RPMI8226 (cell line): ENCODE data around the gene TMC5.
"Not testable (repeated sequence)": the region's sequence is repeated elsewhere in the genome, so short reads cannot be mapped to it uniquely, and the experiment has no call there.

Experiments used
- DNase-seq: peaks from one replicate; pipeline ENCODE4 v3.0.0-alpha.2; 2015

The TMC5 gene

DNA sequence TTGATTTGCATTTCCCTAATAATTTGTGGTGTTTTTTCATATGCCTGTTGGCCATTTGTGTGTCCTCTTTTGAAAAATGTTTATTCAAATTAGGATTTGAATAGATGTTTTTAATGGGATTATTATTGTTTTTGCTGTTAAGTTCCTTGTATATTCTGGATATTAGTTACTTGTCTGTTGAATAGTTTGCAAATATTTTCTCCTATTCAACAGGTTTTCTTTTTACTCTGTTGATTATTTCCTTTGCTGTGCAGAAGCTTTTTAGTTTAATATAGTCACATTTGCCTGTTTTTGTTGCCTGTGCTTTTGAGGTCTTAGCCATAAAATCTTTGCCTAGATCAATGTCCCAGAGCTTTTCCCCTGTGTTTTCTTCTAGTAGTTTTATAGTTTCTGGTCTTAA, 94.6 kb downstream of the TMC5 start:
- DNase-seq = no peak

DNA sequence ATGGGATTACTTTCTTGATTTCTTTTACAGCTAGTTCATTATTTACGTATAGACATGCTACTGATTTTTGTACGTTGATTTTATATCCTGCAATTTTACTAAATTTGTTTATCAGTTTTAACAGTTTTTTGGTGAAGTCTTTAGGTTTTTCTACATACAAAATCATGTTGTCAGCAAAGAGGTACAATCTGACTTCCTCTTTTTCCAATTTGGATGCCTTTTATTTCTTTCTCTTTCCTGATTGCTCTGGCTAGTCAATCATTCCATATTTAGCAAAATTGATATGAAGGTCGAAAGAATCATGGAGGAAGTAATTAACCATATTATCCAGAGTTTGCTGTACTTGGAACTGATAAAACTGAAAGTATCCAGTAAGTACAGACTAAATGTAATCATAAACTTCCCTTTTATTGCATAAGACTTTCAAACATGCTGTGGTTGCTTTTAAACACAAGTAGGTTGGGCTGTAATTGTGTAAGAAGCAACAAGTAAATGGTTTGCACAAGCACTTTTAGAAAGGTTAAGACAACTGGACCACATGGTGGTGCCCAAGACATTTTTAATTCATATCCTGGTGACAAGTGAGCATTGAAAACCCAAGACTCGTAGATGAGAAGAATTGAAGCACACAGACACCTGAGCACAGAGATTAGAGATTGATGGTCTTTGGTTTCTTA, 95.8 kb downstream of the TMC5 start:
- DNase-seq = peak; percentile 48

DNA sequence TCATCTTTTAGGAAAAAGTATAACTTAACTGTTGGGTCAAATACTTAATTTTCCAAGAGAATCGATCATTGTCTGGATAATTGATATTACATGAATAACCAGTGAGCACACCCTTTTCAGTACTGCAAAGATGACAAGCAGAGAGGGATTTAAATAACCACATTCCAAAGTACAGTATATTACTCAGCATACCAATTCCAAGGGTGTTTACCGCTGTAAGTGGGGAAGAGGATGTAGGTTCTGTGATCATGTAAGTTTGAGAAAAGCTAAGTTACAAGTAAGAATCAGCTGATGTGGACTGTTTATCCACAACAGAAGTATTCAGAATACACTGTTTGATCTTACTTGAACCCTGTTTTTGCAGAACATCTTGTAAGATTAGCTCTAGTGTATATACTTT, 98.1 kb downstream of the TMC5 start:
- DNase-seq = no peak

- no peak for DNase-seq
Observed at GRCh38 chr16:19517424-19518089, 99.9 kb downstream of the TMC5 start.

DNA sequence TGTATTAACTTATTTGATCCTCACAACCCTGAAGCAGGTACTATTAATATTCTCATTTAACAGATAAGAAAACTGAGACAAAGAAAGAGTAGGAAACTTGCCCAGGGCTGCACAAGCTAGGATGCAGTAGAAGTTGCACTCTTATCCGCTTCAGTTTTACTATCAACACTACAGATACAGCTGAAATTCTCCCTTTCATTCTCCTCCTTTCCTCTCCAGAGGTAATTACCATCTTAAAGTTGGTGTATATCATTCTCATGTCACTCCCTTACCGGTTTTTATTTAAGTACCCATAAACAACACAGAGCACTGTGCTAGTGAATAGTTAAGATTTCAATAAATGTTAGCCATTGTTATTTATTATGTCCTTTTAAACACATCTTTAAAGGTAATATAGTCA, 100.7 kb downstream of the TMC5 start:
- no peak for DNase-seq

DNA sequence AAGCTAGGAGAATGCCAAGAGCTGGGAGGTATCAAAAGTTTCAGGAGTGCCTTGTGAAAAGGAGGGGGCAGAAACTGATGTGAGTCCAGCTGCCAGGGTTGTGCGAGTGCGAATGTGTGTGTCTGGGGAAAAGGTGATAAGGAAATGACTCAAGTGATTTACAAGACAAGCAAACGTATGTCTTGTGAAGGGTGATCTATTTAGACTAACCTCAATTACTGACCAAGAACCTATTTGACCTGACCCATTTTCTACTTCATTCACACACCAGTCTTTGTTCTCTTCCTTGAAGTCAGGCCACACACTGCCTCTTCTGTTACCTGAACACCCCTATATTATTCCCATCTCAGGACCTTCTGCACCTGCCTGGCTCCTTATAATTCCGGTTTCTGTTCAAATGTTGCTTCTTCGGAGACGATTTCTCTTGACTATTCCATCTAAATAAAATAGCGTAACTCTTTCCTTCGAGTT, 103.2 kb downstream of the TMC5 start:
- peak; percentile 61 for DNase-seq

GRCh38 chr16:19521471-19522396, 104.1 kb downstream of the TMC5 start, which contains the start of gene GDE1:
TSS of gene GDE1 (minus strand) at chr16:19522098. CDS start at chr16:19521964, 134 bp downstream.
- DNase-seq = peak; percentile 97

DNA sequence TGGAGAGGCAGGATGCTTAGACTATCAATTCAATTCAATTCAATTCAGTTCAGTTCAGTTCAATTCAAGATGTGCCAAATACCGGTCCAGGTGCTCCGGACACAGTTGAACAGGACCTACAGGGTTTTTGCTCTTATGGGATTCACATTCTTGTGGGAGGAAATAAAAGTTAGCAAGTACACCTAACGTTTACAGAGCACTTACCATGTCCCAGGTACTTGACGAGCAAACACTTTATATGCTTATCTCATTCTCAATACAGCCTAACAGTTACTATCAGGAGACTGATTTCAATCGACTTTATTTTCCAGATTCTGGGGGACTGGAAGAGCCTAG, 104.7 kb downstream of the TMC5 start:
- no peak for DNase-seq

- DNase-seq = no peak
Observed at GRCh38 chr16:19522760-19523159, 105.1 kb downstream of the TMC5 start.

DNA sequence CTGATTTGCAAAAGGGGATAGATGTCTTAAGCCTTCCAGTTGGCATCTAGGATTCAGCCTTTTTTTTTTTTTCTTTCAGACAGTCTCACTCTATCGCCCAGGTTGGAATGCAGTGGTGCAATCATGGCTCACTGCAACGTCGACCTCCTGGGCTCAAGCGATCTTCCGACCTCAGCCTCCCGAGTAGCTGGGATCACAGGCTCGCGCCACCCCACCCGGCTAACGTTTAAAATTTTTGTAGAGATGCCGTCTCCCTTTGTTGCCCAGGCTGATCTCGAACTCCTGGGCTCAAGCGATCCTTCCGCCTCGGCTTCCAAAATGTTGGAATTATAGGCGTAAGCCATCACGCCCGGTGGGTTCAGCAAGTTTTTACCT, 105.5 kb downstream of the TMC5 start:
- no peak for DNase-seq

GRCh38 chr16:19523559-19524355, 106.1 kb downstream of the TMC5 start, which contains the start of gene CCP110:
TSS of gene CCP110 (plus strand) at chr16:19523942. CDS start at chr16:19527882, 3,940 bp downstream.
- DNase-seq = peak; percentile 99

DNA sequence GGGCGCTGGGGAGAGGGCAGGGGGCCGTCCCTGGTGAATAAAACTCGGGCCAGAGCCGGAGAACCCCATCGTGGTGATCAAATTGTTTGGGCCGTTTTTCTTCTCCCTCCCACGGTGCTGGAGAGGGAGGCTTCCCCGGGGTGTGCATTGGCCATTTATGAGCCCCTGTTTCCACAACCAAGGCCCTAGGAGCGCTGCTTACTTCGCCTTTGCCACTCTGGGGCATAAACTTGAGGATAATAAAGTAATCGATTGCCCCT, 106.6 kb downstream of the TMC5 start:
- peak; percentile 10 for DNase-seq

DNA sequence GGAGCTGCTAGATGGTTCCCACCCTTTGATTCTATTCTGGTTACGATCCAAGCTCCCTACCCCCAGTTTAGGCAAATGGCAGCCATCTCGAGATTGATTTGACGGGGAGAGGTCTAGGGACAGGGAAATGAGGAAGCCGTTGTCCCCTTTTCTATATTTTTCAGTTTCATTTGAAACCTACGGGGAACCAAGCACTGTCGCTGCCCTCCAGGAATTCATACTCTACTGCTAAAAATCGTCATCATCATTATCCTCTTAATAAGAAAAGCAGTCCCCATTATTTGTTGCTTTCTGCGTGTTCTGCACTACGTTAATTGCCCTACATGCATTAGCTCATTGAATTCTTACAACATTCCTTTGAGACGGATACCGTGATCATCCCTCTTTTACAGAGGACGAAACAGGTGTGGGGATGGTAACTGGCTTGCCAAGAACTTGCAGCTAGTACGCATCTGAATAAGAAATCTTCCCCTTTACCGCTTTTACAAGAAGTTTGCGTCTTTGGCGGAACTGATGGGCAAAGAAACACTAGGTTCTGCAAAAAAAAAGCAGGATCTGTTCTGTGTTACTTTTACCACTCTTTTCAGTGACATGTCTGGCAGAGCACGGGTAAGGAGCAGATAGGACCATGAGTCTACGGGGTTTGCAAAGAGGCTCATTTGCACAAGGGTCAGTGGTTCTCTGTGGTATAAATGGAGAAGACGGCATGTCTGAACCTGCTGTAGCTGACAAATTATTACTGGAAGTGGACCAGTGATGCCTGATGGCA, 107.1 kb downstream of the TMC5 start:
- peak; percentile 39 for DNase-seq

GRCh38 chr16:19525385-19525723, 107.7 kb downstream of the TMC5 start:
- no peak for DNase-seq

DNA sequence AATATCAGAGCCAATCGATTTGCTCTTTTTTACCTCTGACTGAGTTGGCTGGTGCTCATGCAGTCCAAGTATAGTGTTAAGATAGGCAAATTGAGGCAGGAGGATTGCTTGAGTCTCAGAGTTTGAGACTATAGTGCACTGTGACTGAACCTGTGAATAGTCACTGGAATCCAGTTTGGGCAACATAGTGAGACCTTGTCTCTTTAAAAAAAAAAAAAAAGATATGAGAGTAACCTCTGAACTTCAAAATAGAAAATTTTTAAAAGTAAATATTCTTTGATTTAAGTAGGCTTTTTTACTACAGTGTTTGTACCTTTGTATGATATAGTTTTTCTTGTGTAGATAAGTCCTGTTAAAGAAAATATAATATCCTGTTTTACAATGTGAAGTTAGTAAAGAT, 109.5 kb downstream of the TMC5 start:
- DNase-seq = no peak

DNA sequence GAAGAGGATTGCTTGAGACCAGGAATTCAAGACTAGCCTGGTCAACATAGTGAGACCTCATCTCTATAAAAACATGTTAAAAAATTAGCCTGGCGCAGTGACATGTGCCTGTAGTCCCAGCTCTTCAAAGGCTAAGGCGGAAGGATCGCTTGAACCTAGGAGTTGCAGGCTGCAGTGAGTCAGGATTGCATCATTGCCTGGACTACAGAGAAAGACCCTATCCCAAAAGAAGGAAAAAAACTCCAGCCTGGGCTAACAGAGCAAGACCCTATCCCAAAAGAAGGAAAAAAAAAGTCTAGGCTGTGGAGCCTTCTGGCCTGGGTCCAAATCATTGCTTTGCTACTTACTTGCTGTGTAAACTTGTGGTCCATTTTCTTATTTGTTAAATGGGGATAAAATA, 111.0 kb downstream of the TMC5 start:
- no peak for DNase-seq

GRCh38 chr16:19532601-19533000, 114.9 kb downstream of the TMC5 start:
- DNase-seq = no peak

GRCh38 chr16:19540241-19540970, 122.7 kb downstream of the TMC5 start:
- DNase-seq = no peak

DNA sequence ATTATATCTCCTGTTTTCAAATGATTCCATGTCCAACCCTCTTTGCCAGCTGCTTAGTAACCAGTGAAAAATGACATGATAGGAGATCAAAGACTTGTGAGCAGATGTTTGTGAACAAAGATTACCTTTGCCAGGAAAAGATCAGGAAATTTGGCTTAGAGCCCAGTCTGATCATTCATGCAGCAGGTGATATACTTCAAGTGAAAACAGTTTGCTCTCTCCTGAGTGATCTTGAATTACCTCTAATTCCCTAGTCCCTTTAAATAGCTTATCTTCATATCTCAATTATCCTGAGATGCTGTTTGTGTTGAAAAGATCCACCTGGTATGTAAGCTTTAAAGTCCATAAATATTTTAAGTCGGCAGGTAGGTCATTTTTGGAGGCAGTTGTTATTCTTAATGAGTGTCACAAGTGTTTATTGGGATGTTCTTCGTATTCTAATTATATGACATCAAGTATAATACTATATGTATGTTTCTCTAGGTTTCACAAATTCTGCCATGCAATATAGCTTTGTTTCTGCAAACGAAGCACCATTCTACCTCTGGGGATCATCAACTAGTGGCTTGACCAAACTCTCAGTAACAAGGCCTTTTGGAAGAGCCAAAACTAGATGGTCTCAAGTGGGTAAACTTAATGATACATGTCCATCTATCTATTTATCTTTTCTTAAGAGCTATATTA, 124.6 kb downstream of the TMC5 start:
- DNase-seq = no peak

DNA sequence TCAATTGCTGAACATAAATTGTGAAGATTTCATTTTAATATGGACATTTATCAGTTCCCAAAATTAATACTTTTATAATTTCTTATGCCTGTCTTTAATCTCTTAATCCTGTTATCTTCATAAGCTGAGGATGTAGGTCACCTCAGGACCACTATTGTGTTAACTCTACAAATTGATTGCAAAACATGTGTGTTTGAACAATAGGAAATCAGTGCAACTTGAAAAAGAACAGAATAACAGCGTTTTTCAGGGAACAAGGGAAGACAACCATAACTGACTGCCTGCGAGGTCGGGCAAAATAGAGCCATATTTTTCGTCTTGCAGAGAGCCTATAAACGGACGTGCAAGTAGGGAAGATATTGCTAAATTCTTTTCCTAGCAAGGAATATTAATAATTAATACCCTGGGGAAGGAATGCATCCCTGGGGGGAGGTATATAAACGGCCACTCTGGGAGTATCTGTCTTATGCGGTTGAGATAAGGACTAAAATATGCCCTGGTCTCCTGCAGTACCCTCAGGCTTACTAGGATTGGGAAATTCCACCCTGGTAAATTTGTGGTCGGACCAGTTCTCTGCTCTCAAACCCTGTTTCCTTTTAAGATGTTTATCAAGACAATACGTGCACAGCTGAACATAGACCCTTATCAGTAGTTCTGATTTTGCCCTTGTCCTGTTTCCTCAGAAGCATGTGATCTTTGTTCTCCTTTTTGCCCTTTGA, 125.8 kb downstream of the TMC5 start:
- DNase-seq = not testable (repeated sequence)
